Spleen (tissue), 11 donors: ENCODE data around the gene MCCD1. TPM values are rescaled to one million over a fixed set of nuclear protein-coding genes. Genes with fewer than 3 reads are reported as not detected.

Source experiments
- DNase-seq: peaks from one replicate; pipeline ENCODE4 v3.0.0-alpha.2; 2020
- H3K27ac ChIP-seq, 8 donors: fragments of 200-600 bp; sonication (generic) in 7 of 8; 1 replicate in 4 of 8; 2 replicates in 4 of 8; pipeline versions ENCODE4 v1.5.0 to v1.8.0; 2016 to 2021; ENCODE audit warnings: inconsistent platforms in 4 of 8, mild to moderate bottlenecking in 4 of 8, moderate library complexity in 1 of 8
- H3K27me3 ChIP-seq, 7 donors: fragments of 200-600 bp; sonication (generic) in 6 of 7; replicated peaks in 1 of 7; 1 replicate in 4 of 7; 2 replicates in 3 of 7; pipeline versions ENCODE4 v1.5.0 to v1.8.0; 2016 to 2021; ENCODE audit warnings: inconsistent platforms in 3 of 7, mild to moderate bottlenecking in 1 of 7
- H3K36me3 ChIP-seq, 6 donors: fragments of 200-600 bp; sonication (generic) in 5 of 6; 1 replicate in 4 of 6; 2 replicates in 2 of 6; pipeline versions ENCODE4 v1.5.0 to v1.8.0; 2016 to 2021; ENCODE audit warnings: inconsistent platforms in 2 of 6
- H3K4me1 ChIP-seq, 6 donors: fragments of 200-600 bp; sonication (generic) in 5 of 6; 1 replicate in 3 of 6; 2 replicates in 3 of 6; pipeline versions ENCODE4 v1.5.0 to v1.8.0; 2016 to 2021; ENCODE audit warnings: inconsistent platforms in 3 of 6
- H3K4me3 ChIP-seq, 8 donors: fragments of 200-600 bp; sonication (generic) in 7 of 8; 1 replicate in 4 of 8; 2 replicates in 4 of 8; pipeline versions ENCODE4 v1.5.0 to v1.8.0; 2016 to 2021; ENCODE audit warnings: inconsistent platforms in 4 of 8, mild to moderate bottlenecking in 4 of 8, moderate library complexity in 2 of 8
- H3K9me3 ChIP-seq, 8 donors: fragments of 200-600 bp; sonication (generic) in 7 of 8; 1 replicate in 4 of 8; 2 replicates in 4 of 8; pipeline versions ENCODE4 v1.5.0 to v1.8.0; 2016 to 2021; ENCODE audit warnings: inconsistent platforms in 4 of 8
- POLR2A ChIP-seq, 3 donors: fragments of 450-650 bp; IDR thresholded peaks; one replicate each; pipeline ENCODE4 v1.5.1; 2017; ENCODE audit warnings: antibody characterized with exemption in 3 of 3, mild to moderate bottlenecking in 1 of 3
- POLR2AphosphoS5 ChIP-seq, 3 donors: sonication (generic); formaldehyde crosslinking; IDR thresholded peaks; one replicate each; pipeline ENCODE4 v1.5.1; 2017; ENCODE audit warnings: antibody characterized with exemption in 3 of 3
- WGBS, 5 donors: extraction: QIAGEN DNeasy Blood & Tissue Kit in 3 of 5; methylation state at CpG; one replicate each; pipeline versions ENCODE4 v1.1.5 to v1.1.7; 2013 to 2018; 5-methylcytosine and 5-hydroxymethylcytosine counted together
- intact Hi-C: fragments of 100-400 bp; cut with DNase I; formaldehyde crosslinking; loops from one replicate; pipeline ENCODE4 v1.15.0; 2023; ENCODE audit warnings: low total_unique reads
- polyA plus RNA-seq, 3 donors: library from polyadenylated mRNA; stranded (reverse); fragments of 200-250 nt; gene quantifications; one replicate each; pipeline ENCODE4 v1.2.1, GENCODE V29; 2013
- total RNA-seq, 7 donors: library from RNA; depleted of rRNA in 3 of 7; stranded (reverse); fragments of >200 nt in 3 of 7; fragmentation: NEBNext Ultra II Directional in 4 of 7; extraction: Animal tissue kit (Norgen Biotek cat#: 25700) in 4 of 7; gene quantifications; one replicate each; pipeline versions ENCODE4 v1.1.0 to v1.2.1, GENCODE V29; 2016 to 2021
- TF ChIP-seq, protein P1 (sequence below), 11 experiments: fragments of 200-600 bp in 7 of 11; fragments of 450-650 bp in 4 of 11; sonication (generic) in 4 of 11; IDR thresholded peaks in 8 of 11; conservative IDR thresholded peaks in 3 of 11; 1 replicate in 7 of 11; 2 replicates in 4 of 11; pipeline versions ENCODE4 v1.4.0 to v1.8.0; 2016 to 2021; ENCODE audit warnings: antibody characterized with exemption in 11 of 11, inconsistent platforms in 4 of 11, mild to moderate bottlenecking in 1 of 11
- donor health status: healthy with polysubstance abuse.
- donor health status: DM: no; HTN: no; CAD: no; lungs with moderate emphysema.
- donor health status: DM: no; HTN: no; CAD: no.
- donor health status: Bipolar disorder and iron deficiency.
- donor health status: healthy.
- donor health status: DM: no; HTN: no; CAD: no.
- donor health status: DM: yes; HTN: yes; CAD: no.

The MCCD1 gene
- total and polyA plus RNA-seq, 10 donors: not detected

DNA sequence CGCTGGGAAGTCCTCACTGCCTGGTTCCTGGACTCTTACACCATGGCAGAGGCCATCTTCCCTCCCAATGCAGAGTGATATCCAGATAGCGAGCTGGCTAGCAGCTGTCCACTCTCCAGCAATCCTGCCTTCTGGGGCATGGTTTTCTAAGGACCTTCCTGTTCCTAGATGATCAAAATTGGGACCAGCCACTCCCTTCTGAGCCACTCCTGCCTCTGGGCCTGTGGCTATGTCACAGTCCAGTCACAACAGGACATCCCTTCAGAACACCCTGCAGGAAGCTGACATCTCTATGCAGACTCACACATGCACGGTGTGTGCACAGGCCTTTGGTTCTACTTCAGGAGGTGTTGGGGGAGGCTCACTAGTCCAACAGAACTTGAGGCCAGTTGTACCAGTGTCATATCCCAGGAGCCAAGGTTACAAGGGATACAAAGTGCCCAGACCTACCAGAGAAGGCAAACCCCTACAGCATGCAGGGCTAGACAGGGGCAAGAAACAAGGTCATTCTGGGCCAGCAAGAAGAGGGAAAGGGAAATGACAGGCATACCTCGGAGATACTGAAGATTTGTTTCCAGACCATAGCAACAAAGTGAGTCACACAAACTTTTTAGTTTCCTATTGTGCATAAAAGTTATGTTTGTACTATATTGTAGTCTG lies 2.7 kb upstream of the MCCD1 start:
- peak in 1 of 3 donors; percentile 17 for TF ChIP-seq POLR2AphosphoS5 (IDR thresholded peaks at IDR 0.05)
- TF ChIP-seq, protein P1, sequence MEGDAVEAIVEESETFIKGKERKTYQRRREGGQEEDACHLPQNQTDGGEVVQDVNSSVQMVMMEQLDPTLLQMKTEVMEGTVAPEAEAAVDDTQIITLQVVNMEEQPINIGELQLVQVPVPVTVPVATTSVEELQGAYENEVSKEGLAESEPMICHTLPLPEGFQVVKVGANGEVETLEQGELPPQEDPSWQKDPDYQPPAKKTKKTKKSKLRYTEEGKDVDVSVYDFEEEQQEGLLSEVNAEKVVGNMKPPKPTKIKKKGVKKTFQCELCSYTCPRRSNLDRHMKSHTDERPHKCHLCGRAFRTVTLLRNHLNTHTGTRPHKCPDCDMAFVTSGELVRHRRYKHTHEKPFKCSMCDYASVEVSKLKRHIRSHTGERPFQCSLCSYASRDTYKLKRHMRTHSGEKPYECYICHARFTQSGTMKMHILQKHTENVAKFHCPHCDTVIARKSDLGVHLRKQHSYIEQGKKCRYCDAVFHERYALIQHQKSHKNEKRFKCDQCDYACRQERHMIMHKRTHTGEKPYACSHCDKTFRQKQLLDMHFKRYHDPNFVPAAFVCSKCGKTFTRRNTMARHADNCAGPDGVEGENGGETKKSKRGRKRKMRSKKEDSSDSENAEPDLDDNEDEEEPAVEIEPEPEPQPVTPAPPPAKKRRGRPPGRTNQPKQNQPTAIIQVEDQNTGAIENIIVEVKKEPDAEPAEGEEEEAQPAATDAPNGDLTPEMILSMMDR (IDR thresholded peaks at IDR 0.05 in 8 of 11, conservative IDR thresholded peaks at IDR 0.05 in 3 of 11): no peak
- no peak for DNase-seq
- Histone ChIP-seq H3K27me3 (no peaks in the 10 kb centered on the region), H3K36me3 (peaks cover 0 to 32% (median 17%) of the 10 kb centered on the region in 6 donors), H3K9me3 (no peaks in the 10 kb centered on the region), H3K4me1 (peaks cover 0 to 5% (median 0%) of the 10 kb centered on the region in 6 donors), H3K27ac (peak overlapping the region in 3 of 8 donors; percentile 22 to 51 (median 38)), H3K4me3 (no peak overlapping the region)
- WGBS, 5 donors: 52 to 75% (median 69%) methylated on average over 4 of the region's 4 CpGs
- intact Hi-C loops: no loop called here

DNA sequence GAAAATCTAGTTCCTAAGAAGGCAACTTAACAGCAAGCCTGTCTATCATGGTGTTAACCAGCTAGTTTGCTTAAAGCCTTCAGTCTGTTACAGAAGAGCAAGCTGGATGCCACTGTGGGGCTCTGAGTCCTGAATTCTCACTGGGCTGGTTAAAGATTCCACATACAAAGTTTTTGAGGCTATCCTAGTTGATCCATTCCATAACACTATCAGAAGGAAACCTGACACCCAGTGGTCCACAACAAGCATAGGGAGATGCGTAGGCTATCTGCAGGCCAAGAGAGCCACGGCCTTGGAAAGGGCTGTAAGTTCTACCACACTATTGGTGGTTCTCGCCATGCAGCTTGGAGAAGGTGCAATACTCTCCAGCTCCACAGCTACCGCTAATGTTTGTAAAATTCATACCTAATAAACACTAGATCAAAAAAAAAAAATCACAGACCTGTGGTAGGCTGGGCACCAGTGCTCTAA lies 420 bp upstream of the MCCD1 start:
- 89 to 97% (median 89%) methylated on average over 4 of the region's 4 CpGs for WGBS, 5 donors

DNA sequence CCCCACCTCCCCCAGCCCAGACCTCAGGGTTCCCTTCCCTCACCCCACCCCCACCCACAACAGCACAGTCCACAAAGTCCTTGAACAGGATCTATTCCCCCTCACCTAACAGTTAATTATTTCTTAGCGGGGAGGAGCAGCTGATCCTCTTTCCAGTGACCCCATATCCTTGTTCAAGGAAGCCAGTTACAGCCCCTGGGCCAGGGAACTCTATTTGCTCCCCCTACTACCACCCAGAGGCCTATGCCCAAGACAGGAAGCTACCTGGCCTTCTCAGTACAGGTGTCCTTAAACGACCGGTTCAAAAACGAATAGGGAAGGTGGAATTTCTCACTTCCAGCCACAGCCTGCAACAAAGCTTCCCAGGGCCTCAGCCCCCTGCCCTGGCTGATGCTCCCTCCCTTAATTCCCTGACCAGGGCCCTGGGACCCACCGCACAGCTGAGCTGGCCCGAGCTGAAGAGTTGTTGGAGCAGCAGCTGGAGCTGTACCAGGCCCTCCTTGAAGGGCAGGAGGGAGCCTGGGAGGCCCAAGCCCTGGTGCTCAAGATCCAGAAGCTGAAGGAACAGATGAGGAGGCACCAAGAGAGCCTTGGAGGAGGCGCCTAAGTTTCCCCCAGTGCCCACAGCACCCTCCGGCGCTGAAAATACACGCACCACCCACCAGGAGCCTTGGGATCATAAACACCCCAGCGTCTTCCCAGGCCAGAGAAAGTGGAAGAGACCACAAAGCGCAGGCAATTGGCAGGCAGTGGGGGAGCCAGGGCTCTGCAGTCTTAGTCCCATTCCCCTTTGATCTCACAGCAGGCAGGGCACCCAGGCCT lies 778 bp downstream of the MCCD1 start:
- no peak overlapping the region for H3K4me3 ChIP-seq
- H3K27me3 ChIP-seq: no peaks in the 10 kb centered on the region
- intact Hi-C loops: no loop called here
- WGBS, 5 donors: 57 to 70% (median 61%) methylated on average over 9 to 12 of the region's 12 CpGs
- peaks cover 2 to 67% (median 52%) of the 10 kb centered on the region in 6 donors for H3K36me3 ChIP-seq
- H3K9me3 ChIP-seq: no peaks in the 10 kb centered on the region
- H3K27ac ChIP-seq: no peak overlapping the region
- DNase-seq: no peak
- peaks cover 0 to 28% (median 21%) of the 10 kb centered on the region in 6 donors for H3K4me1 ChIP-seq
- TF ChIP-seq, protein P1 (IDR thresholded peaks at IDR 0.05 in 8 of 11, conservative IDR thresholded peaks at IDR 0.05 in 3 of 11): no peak
- TF ChIP-seq POLR2AphosphoS5 (IDR thresholded peaks at IDR 0.05) (peak; percentile 59 to 79 (median 66)), POLR2A (IDR thresholded peaks at IDR 0.05) (no peak)

More for the DNA sequence above, 420 bp upstream of the MCCD1 start:
- no peak for DNase-seq
- no peaks in the 10 kb centered on the region for H3K9me3 ChIP-seq
- H3K4me3 ChIP-seq: no peak overlapping the region
- H3K4me1 ChIP-seq: peaks cover 0 to 22% (median 13%) of the 10 kb centered on the region in 6 donors
- H3K27ac ChIP-seq: no peak overlapping the region
- peaks cover 0 to 55% (median 40%) of the 10 kb centered on the region in 6 donors for H3K36me3 ChIP-seq
- intact Hi-C loops: no loop called here
- H3K27me3 ChIP-seq: no peaks in the 10 kb centered on the region
- TF ChIP-seq POLR2A (IDR thresholded peaks at IDR 0.05) (no peak), POLR2AphosphoS5 (IDR thresholded peaks at IDR 0.05) (no peak)
- TF ChIP-seq, protein P1 (IDR thresholded peaks at IDR 0.05 in 8 of 11, conservative IDR thresholded peaks at IDR 0.05 in 3 of 11): no peak

DNA sequence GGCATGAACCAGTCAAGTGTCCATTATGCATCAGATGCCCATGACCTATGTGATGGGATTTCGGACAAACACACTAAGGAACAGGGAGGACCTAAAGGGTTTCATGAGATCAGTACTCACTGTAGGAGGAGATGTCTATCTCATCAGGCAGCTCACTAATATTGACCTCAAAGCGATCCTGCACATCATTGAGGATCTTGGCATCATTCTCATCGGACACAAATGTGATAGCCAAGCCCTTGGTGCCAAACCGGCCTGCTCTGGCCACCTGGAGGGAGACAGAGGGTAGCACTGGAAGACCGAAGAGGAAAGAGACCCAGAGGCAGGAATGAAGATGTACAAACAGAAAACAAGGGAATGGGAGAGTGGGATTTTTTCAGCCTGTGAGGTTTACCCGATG lies 1.9 kb downstream of the MCCD1 start:
- WGBS, 5 donors: 72 to 78% (median 75%) methylated on average over 5 to 6 of the region's 6 CpGs

More for the DNA sequence above, 1.9 kb downstream of the MCCD1 start:
- no peak for DNase-seq
- TF ChIP-seq POLR2AphosphoS5 (IDR thresholded peaks at IDR 0.05) (peak in 1 of 3 donors; percentile 37), POLR2A (IDR thresholded peaks at IDR 0.05) (no peak)
- TF ChIP-seq, protein P1 (IDR thresholded peaks at IDR 0.05 in 8 of 11, conservative IDR thresholded peaks at IDR 0.05 in 3 of 11): no peak
- no peaks in the 10 kb centered on the region for H3K27me3 ChIP-seq
- H3K4me3 ChIP-seq: no peak overlapping the region
- peaks cover 2 to 36% (median 21%) of the 10 kb centered on the region in 6 donors for H3K4me1 ChIP-seq
- H3K27ac ChIP-seq: no peak overlapping the region
- peaks cover 12 to 78% (median 63%) of the 10 kb centered on the region in 6 donors for H3K36me3 ChIP-seq
- no peaks in the 10 kb centered on the region for H3K9me3 ChIP-seq
- intact Hi-C loops: no loop called here
